Stimulated activated CD8-positive, alpha-beta memory T cell treated with anti-CD3 and anti-CD28 coated beads, Interleukin-12 subunit alpha, Interleukin-12 subunit beta, amount 100 ng/mL, for 1 hour (primary cell): Measurements from ENCODE around the gene CEP72.
A peak's percentile ranks its signal among the peaks of the same experiment; 100 is the strongest.
"Not testable (repeated sequence)": the region's sequence is repeated elsewhere in the genome, so short reads cannot be mapped to it uniquely, and the experiment has no call there.

Experiments
- DNase-seq: peaks from one replicate; pipeline ENCODE4 v3.0.0-alpha.2; 2020; ENCODE audit warnings: low read depth

The CEP72 gene, protein sequence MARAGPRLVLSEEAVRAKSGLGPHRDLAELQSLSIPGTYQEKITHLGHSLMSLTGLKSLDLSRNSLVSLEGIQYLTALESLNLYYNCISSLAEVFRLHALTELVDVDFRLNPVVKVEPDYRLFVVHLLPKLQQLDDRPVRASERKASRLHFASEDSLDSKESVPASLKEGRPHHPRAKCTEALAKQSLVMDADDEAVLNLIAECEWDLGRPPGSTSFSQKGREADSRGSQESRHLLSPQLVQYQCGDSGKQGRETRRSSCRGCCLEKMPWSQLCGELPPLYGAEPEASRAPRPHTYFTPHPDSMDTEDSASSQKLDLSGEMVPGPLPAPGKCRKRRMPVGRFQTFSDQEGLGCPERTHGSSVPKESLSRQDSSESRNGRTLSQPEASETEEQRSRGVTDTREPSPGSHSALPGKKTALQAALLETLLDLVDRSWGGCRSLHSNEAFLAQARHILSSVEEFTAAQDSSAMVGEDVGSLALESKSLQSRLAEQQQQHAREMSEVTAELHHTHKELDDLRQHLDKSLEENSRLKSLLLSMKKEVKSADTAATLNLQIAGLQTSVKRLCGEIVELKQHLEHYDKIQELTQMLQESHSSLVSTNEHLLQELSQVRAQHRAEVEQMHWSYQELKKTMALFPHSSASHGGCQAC

DNA sequence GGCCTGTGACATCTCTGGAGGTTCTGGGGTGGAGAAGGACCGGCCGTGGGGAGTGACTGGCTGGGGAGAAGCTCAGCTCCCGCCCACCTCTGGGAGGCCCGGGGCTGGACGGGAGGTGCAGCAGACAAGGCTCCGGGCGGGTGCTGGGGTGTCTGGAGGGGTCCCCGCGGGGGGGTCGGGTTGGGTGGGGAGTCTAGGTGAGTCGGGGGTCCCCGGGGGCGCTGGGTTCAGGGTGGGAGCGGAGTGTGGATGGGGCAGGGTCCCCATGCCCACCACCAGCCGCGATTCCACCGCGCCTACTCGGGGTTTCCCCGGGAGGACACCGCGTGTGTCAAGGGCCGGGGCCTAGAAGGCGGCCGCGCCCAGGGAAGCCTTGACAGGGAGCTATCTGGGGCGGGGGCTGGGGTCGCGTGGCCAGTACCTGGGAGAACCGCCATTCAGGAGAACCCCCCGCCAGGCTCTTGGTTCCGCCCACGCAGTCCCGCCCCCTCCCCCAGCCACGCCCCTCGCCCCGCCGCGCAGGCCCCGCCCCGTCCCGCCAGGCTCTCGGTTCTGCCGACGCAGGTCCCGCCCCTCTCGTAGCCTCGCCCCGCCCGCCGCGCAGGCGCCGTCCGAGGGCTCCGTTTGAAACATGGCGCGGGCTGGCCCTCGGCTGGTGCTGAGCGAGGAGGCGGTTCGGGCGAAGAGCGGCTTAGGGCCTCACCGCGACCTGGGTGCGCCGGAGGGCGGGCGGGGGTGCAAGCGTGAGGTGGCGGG, at the start of gene CEP72:
CEP72 (plus strand) TSS at position 610 of the 756 bp plus-strand sequence; CDS start at position 632, 22 bp downstream.
- peak; percentile 88 for DNase-seq

DNA sequence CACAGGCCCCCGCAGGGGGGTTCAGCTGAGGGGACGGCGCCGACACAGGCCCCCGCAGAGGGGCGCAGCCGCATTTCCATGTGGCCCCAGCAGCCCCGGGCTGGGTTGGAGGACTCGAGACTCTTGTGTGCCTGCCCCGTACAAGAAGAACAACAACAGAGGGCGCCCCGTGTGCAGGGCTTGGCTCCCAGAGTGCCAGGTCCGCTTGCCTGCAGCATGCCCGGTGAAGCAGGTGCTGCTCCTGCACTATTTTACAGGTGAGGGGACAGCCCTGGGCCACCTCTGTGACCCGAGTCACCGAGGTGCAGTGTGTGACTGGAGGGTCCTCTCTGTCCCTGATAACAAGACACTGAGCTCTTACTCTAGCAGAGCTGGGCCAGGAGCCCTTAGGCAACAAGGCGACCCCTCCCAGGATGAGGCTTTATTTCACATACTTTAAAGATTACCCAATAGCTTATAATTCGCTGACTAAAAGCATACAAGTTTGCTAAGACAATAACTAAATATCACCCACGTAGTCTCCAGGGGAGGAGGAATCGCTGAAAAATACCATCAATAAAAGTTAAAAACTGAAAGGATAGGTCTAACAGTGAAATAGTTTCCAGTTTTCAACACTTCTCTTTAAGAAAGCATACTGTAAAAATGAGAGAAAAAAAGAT, 46.2 kb upstream of the CEP72 start:
- no peak for DNase-seq

DNA sequence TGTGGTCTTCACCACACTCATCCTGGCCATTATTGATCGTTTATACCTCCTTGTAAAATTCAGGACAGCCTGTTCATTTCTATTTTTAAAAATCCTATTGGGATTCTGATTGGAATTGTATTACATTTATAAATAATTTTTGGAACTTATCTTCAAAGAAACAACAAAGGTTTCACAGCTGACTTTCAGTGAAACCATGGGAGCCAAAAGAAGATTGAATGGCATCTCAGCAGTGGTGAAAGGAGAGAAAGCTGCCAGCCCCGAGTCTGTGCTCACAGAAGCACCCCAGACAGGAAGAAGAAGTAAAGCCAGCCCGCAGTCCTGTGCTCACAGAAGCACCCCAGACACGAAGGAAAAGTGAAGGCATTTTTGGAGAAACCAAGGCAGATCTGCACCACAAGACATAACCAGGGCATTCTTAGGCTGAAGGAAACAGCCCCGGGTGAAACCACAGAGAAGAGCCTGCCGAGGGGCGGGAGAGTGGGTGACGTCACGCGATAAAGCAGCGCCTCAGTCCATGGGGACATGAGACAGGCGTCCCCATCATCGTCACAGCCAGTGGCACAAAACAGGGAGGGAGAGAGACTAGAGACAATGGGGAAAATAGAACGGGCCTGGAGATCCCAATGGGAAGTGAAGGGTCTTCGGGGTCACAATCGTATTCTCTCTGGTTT, 45.4 kb upstream of the CEP72 start:
- DNase-seq = no peak

DNA sequence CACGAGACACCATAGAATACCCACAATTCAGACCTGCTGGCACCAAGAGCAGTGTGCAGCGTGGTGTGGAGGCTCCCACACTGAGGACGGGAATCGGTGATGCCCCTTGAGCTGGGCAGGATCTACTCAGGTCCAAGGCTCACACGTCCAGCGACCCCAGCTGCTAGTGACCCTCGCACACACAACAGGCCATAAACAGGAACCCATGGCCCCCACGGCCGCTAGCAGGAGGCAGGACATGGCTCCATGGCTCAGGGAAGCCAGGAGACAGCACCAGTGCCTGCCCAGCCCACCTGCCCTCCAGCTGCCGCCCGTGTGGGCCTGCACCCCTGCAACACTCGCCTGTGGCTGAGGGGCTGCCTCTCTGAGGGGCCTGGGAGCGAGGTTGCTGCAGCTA, 44.5 kb upstream of the CEP72 start:
- DNase-seq = no peak

DNA sequence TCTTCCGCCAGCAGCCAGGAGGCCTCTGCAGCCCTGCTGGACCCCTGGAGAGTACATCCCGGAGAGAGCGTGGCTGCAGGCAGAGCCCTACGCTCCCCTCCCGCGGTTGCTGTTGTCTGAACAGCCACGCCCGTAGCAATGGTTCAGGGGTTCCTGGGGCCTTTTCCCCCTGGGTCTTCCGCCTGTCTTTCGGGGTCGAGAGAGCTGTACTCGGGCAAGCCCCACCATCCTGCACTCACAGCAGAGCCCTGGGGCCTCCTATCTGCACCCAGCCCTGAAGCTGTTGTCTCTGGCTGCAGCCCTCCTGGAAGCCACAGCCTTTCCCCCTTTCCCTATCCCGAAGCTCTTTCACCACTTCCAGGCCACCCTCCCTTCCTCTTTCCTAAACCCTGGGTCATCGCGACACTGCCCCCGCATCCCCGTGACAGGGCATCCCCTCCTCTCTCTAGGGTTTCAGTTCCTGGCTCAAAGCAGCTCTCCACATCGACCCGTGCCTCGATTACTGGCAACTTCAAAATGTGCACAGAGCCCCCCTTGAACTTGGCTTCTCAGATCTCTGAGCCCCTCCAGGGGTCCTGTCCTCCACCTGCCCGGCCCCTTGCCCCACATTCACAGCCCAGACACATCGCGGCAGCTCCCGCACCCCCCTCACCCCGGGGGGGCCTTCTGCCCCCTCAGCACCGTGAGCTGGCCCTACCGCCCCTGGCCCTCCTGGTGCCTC, 43.9 kb upstream of the CEP72 start:
- no peak for DNase-seq

DNA sequence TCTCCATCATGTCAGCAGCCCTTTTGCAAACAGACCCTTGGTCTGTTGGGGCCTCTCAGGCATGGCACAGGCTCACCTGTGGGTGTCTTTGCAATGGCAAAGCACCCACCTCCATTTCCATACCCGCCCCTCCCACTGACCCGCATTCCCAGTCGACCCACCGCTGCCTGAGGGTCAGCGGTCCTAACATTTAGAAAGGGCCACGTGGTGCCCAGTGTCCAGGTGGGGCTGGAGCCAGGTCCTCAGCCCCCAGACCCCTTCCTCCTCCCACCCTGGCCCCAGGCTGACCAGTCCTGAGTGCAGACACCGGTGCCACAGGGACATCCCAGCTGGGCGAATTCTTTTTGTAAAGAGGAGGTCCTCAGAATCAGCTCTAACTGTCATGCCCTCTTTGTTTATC, 43.3 kb upstream of the CEP72 start:
- DNase-seq = no peak

DNA sequence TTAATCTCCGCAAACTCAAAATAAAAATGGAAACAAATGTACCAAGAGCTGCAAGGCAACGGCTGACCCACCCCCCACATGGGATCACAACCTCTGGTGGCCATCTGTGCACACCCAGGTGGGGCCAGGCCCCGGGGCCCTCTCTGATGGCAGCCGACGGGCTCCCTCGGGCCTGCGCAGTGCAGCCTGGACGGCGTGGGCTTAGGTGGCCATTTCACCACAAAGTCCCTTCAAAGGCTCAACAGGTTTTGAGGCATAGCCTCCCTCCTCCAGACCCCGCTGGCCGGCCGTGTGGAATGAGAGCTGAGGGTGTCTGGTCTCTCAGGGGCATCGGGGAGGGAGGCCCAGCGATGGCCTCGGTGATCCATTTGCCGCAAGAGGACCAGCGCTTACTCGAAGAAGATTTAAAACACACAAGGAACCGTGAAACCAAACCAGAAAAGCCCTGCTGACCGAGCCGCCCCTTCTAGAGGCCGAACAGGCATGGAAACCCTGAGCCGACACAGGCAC, 42.7 kb upstream of the CEP72 start:
- DNase-seq = no peak

DNA sequence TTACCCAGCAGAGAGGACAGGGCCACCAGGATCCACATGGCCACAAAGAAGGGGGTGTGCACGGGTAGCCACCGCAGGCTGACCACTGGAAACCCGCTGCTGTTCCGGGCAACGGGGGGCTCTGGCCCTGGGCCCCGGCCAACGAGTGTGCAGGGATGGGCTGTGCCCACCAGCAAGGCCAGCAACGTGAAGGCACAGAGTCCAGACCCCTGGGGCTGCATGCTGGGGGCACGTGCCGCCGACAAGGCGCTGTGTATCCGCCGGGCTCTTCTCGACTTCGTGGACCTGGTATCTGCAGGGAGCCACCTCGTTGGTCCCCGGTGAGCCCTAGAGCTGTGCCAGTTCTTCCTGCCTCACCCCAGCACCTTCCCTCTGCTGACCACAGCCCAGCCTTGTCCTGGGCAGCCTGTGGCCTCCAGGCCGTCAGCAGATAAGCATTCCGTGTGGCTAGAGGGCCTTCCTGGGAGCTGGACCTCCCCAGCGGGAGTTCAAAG, 42.2 kb upstream of the CEP72 start:
- DNase-seq = no peak

DNA sequence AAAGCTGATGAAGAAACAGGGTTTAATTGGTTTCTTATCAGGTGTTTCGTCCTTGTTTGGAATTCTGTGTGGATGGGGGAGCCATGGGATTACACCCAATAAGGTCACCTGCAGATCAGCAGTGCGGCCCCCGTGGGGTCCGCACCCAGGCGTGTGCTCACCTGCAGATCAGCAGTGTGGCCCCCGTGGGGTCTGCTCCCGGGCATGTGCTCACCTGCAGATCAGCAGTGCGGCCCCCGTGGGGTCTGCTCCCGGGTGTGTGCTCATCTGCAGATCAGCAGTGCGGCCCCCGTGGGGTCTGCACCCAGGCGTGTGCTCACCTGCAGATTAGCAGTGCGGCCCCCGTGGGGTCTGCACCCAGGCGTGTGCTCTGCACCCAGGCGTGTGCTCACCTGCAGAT, 41.7 kb upstream of the CEP72 start:
- no peak for DNase-seq

DNA sequence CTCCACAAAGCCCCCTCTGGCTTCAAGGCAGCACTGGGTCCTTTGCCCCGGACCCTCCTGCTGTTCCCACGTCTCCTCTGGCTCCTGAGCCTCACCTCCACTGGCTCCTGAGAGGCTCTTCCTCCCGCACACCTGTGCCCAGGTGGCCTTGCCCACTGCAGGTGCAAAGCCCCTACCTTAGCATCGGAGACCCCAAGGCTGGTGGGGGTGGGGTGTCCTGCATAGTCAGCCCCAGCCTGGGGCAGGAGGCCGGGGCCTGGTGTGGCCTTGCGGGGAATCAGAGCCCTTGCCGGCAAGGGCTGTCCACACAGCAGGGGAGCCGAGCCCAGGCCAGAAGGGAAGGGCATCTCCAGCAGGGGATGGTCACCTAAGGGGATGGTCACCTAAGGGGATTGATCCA, 41.3 kb upstream of the CEP72 start:
- DNase-seq = no peak

DNA sequence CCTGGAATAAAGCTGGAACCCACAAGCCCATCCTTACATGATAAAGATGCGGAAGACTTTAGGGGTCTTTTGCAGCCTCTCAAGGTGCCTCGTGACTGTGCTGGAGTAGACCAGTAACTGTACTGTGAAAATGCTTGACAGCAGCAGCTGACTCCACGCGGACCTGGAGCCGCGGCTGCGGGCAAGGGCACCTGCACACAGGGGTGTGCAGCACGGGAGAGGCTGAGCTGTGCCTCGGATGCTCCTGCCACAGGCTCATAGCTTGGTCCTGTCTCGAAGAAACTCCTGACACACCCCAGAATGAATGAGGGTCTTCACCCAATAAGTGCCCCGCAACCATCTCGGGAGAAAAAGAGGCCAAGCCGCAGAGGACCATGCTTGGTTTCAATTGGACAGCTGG, 40.3 kb upstream of the CEP72 start:
- no peak for DNase-seq

DNA sequence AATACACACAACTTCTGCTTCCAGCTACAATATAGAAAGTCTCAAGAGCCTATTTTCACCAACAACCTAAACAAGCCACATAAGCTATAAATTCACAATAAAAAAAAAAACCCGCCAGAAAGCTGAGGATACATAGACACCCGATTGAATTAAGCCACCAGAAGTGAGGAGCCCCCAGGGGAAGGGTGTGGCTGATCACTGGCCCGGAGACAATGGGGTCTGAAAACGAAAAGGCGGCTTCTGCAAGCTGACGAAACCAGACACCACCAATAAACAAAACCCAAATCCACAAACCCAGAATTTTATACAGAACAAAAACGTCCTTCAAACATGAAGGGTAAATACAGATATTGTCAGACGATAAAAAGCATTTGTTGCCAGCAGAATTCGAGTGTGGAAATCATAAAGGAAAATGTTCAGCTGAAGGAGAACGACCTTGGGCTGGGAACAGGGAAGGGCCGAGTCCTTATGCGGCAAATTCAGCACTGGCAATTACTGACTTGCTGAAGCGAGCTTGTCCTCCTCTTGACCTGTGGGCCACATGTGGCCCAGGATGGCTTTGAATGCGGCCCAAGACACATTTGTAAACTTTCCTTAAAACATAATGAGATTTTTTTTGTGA, 39.6 kb upstream of the CEP72 start:
- no peak for DNase-seq

DNA sequence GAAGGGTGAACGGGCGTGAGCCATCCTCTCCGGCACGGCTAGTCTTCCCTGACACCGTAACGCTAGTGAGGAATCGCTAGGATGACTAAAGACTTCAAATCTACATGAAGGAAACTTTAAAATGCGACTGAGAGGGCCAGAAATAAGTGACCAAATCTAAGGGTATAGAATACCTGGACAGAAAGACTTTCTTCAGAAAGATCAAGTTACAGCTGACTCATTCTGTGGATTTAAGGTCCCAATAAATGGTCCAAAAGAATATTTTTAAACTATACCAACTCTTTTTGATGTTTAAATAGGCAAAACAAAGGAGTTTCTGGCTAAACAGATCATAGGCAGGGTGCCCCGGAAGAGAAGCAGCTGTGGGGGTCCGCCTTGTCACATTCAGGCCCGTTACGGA, 38.9 kb upstream of the CEP72 start:
- no peak for DNase-seq

DNA sequence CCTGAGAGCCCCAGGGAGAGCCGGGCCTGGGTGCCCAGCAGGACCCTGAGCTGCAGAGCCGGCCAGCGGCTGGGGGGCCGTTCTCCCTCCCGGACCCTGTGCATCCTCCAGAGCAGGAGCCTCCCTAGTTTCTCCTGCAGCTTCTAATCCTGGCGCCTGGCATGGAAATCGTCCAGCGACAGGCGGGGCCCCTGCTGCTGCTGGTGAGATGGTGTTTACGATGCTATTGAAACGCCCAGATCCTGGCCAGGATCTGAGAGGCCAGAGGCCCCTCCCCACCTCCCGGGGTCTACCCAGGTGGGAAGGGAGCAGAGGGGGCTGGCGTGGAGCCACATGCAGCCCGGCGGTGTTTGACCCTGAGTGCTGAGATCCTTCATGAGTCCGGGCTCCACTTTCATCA, 38.2 kb upstream of the CEP72 start:
- no peak for DNase-seq

DNA sequence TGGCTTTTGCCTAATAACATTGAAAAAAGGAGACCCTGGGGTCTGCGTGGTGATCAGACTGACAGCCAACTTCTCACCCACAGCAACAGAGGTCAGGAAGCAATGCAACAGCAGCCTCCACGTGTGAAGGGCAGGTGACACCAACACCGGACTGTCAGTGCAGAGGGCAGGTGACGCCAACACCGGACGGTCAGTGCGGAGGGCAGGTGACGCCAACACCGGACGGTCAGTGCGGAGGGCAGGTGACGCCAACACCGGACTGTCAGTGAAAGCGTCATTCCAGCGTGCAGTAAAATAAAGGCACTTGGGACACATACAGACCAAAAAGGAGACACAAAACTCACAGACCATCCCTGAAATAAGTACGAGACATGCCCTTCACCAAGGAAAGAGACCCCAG, 37.2 kb upstream of the CEP72 start:
- no peak for DNase-seq

DNA sequence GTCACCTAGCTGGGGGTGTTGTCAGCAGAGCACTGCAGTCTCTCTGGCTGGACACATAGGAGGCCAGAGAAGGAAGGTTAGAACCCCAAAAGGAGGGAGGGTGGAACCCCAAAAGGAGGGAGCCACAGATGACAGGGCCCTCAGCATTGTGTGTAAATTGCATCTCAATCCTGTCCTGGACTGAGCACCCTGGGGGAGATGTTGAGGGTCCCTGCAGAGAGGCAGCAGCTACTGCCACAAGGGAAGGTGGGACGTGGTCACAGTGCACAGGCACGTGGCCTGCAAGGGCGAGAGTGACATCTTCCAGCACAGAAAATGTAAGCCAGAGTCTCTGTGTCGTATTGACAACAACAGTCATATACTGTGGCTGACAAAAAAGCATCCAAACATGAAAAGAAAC, 36.5 kb upstream of the CEP72 start:
- DNase-seq = no peak

DNA sequence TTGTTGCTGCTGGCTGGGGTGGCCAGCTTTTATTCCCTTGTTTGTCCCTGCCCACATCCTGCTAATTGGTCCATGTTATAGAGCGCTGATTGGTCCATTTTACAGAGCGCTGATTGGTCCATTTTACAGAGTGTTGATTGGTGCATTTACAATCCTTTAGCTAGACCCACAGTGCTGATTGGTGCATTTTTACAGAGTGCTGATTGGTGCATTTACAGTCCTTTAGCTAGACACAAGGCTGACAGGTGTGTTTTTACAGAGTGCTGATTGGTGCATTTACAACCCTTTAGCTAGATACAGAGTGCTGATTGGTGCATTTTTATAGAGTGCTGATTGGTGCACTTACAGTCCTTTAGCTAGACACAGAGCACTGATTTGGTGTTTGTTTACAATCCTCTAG, 34.9 kb upstream of the CEP72 start:
- DNase-seq = not testable (repeated sequence)

DNA sequence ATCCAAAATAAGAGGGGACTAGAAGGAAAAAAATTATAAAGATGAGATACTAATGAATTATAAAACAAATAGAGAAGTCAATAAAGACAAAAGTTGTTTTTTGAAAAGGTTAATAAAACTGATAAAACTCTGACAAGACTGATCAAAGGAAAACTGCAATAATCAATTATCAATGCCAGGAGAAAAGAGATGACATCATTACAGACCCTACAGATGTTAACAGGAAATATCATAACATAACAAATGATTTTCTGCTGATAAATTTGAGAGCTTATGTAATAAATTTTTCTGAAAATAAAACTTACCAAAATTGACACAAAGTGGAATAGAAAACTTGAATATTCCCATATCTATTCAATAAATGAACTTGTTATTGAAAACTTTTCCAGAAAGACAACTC, 34.3 kb upstream of the CEP72 start:
- no peak for DNase-seq

DNA sequence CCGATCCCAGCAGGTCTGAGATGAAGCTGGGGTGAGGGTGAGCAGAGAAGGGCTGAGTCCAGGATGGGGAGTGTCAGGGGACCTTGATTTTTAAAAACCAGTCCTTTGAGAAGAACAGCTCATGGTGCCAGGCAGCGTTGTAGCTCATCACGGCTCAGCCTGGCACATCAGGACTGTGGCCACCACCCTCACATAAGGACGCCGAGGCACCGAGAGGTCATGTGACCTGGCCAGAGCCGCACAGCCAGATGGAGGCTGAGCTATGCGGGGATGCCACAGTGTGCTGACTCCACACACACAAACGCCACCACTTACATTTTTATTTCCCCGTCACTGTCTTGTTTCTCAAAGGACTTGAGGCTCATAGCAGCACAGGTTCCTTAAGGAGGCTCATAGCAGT, 32.9 kb upstream of the CEP72 start:
- DNase-seq = no peak

DNA sequence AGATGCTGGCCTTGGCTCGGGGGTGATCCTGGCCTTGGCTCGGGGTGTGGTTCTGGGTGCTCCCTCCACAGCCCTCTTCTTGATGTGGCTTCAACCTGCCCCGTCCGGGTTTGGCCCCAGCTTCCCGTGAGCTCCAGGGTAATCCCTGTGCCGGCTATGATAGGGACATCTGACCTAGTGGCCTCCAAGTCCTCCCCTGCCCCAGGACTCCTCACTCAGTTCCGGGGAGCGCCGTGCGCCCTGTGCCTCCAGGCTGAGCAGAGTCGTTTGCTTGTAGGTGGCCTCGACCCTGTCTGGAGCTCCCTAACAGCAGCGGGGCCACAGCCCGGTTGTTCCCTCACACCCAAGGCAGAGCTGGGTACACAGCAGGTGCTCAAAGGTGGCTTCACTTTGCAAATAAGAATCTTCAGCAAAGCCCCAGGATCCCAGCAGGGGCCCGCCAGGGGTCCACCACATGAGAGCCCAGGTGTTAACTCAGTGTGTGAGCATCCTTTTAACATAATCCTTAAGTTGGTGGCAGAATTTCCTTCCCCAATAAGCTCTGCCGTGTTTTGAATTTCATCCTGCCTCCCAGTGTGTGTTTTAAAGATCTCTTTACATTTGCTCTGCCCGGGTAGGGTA, 32.3 kb upstream of the CEP72 start:
- no peak for DNase-seq
